ENCODE measurements around the gene SLC25A29.
"Not testable (repeated sequence)": the region's sequence is repeated elsewhere in the genome, so short reads cannot be mapped to it uniquely, and the experiment has no call there.

SLC25A29 gene

GRCh38 chr14:100306101-100306997, at the start of gene SLC25A29:
TSS of gene SLC25A29 (minus strand) at chr14:100306444. CDS start at chr14:100306232, 212 bp downstream.
- DNase-seq, result peak; percentile 99

GRCh38 chr14:100350986-100351385, 44.7 kb upstream of the SLC25A29 start:
- no peak for DNase-seq

- DNase-seq, result no peak
These were observed 44.2 kb upstream of the SLC25A29 start for GRCh38 chr14:100350276-100350926.

GRCh38 chr14:100348784-100349685, 42.8 kb upstream of the SLC25A29 start:
- no peak for DNase-seq

GRCh38 chr14:100348253-100348729, 42.0 kb upstream of the SLC25A29 start:
- no peak for DNase-seq

- no peak for DNase-seq
These were observed 40.3 kb upstream of the SLC25A29 start for GRCh38 chr14:100346306-100347091.

- no peak for DNase-seq
These were observed 39.5 kb upstream of the SLC25A29 start for GRCh38 chr14:100345711-100346110.

GRCh38 chr14:100344657-100345056, 38.4 kb upstream of the SLC25A29 start:
- DNase-seq, result not testable (repeated sequence)

GRCh38 chr14:100342826-100343225, 36.6 kb upstream of the SLC25A29 start:
- DNase-seq, result not testable (repeated sequence)

GRCh38 chr14:100342195-100342594, 36.0 kb upstream of the SLC25A29 start:
- no peak for DNase-seq

GRCh38 chr14:100341301-100342031, 35.2 kb upstream of the SLC25A29 start:
- no peak for DNase-seq

- DNase-seq, result no peak
These were observed 34.2 kb upstream of the SLC25A29 start for GRCh38 chr14:100340423-100340813.

GRCh38 chr14:100339766-100340422, 33.6 kb upstream of the SLC25A29 start:
- DNase-seq, result no peak

- peak; percentile 5 for DNase-seq
These were observed 30.6 kb upstream of the SLC25A29 start for GRCh38 chr14:100336618-100337530.

- DNase-seq, result peak; percentile 4
These were observed 28.7 kb upstream of the SLC25A29 start for GRCh38 chr14:100334904-100335303.

- DNase-seq, result no peak
These were observed 27.6 kb upstream of the SLC25A29 start for GRCh38 chr14:100333827-100334226.

GRCh38 chr14:100333311-100333710, 27.1 kb upstream of the SLC25A29 start:
- DNase-seq, result no peak

- no peak for DNase-seq
These were observed 26.6 kb upstream of the SLC25A29 start for GRCh38 chr14:100332797-100333196.

GRCh38 chr14:100332071-100332639, 25.9 kb upstream of the SLC25A29 start:
- DNase-seq, result no peak

Measured in 8988T (cell line).